HCT116 (cell line): ENCODE data around the gene GBE1. TPM values are rescaled to one million over a fixed set of nuclear protein-coding genes. Genes with fewer than 3 reads are reported as not detected.

Source experiments
- ATAC-seq: fragments of 200-7000 bp; cut with Tn5 transposase; 2 replicates; pipeline ENCODE4 v1.9.1; 2020; ENCODE audit warnings: mild to moderate bottlenecking, moderate library complexity
- BruUV-seq: library from RNA; stranded (reverse); fragments of 400-500 nt; replicated peaks from 2 replicates; lab custom pipeline; 2021; lab: Mats Ljungman, UMichigan
- CTCF ChIA-PET: fragments of 300-600 bp; sonication (Branson Sonifier 250); formaldehyde crosslinking; loops from one replicate; lab custom pipeline; 2021; ENCODE audit warnings: antibody characterized with exemption; lab: Charles Lee
- POLR2A ChIA-PET: fragments of 300-600, 350-600 bp; sonication (Branson Sonifier 250); formaldehyde crosslinking; loops from one replicate; lab custom pipeline; 2021; ENCODE audit warnings: antibody characterized with exemption; lab: Charles Lee
- RAD21 ChIA-PET, 2 experiments: fragments of 300-600 bp; sonication (Branson Sonifier 250); formaldehyde crosslinking; loops; one replicate each; lab custom pipeline; 2023; ENCODE audit warnings: low total read pairs in 2 of 2; ENCODE audit not compliant: uncharacterized antibody in 2 of 2, unreplicated experiment in 2 of 2, low non-redundant PET in 1 of 2; lab: Charles Lee
- DNase-seq: peaks from one replicate; pipeline ENCODE4 v3.0.0-alpha.2; 2010; ENCODE audit warnings: low read depth, low spot score
- H2AFZ ChIP-seq: fragments of 200-600 bp; shearing (Covaris generic), sonication (generic); 2 replicates; pipeline ENCODE4 v1.6.1; 2017; ENCODE audit warnings: low read depth, mixed run types, mixed read lengths, antibody characterized with exemption, low read length; ENCODE audit not compliant: poor library complexity, severe bottlenecking
- H3K27ac ChIP-seq: 2 replicates; pipeline ENCODE4 v1.5.1; 2012; ENCODE audit warnings: low read depth, low read length
- H3K27me3 ChIP-seq: fragments of 200-600 bp; sonication (generic); 2 replicates; pipeline ENCODE4 v1.6.1; 2016; ENCODE audit warnings: mixed run types, low read length, mixed read lengths; ENCODE audit not compliant: insufficient read depth
- H3K36me3 ChIP-seq, 2 experiments: fragments of 200-500 bp in 1 of 2; fragments of 200-600 bp in 1 of 2; sonication (Bioruptor generic) in 1 of 2; sonication (generic) in 1 of 2; 2 replicates each; pipeline versions ENCODE4 v1.5.1 to v1.6.1; 2014 to 2016; ENCODE audit warnings: low read length in 2 of 2, inconsistent platforms in 1 of 2, mixed read lengths in 1 of 2, mixed run types in 1 of 2; ENCODE audit not compliant: insufficient read depth in 2 of 2, control insufficient read depth in 1 of 2
- H3K4me1 ChIP-seq, 2 experiments: fragments of 200-600 bp in 1 of 2; sonication (generic) in 1 of 2; 2 replicates each; pipeline versions ENCODE4 v1.5.1 to v1.6.1; 2012 to 2017; ENCODE audit warnings: low read length in 2 of 2, inconsistent platforms in 1 of 2, mild to moderate bottlenecking in 1 of 2, mixed read lengths in 1 of 2, mixed run types in 1 of 2, moderate library complexity in 1 of 2; ENCODE audit not compliant: insufficient read depth in 2 of 2, control insufficient read depth in 1 of 2
- H3K4me2 ChIP-seq: fragments of 200-600 bp; sonication (generic); 2 replicates; pipeline ENCODE4 v1.6.1; 2017; ENCODE audit warnings: mixed run types, low read length, mixed read lengths
- H3K4me3 ChIP-seq, 2 experiments: fragments of 200-600 bp in 1 of 2; sonication (generic) in 1 of 2; replicated peaks in 1 of 2; 2 replicates each; pipeline ENCODE4 v1.5.1; 2011 to 2016; ENCODE audit warnings: low read length in 2 of 2, control low read depth in 1 of 2, low read depth in 1 of 2, mild to moderate bottlenecking in 1 of 2, mixed read lengths in 1 of 2, mixed run types in 1 of 2
- H3K79me2 ChIP-seq: fragments of 200-600 bp; sonication (generic); 2 replicates; pipeline ENCODE4 v1.6.1; 2017; ENCODE audit warnings: mild to moderate bottlenecking, mixed run types, low read length, moderate library complexity, mixed read lengths; ENCODE audit not compliant: insufficient read depth
- H3K9ac ChIP-seq: fragments of 200-600 bp; sonication (generic); 2 replicates; pipeline ENCODE4 v1.6.1; 2016; ENCODE audit warnings: low read length, mixed read lengths
- H3K9me2 ChIP-seq: fragments of 200-600 bp; sonication (generic), shearing (Covaris generic); 2 replicates; pipeline ENCODE4 v1.6.1; 2017; ENCODE audit warnings: mixed run types, mild to moderate bottlenecking, moderate library complexity; ENCODE audit not compliant: insufficient read depth
- H3K9me3 ChIP-seq, 2 experiments: fragments of 200-500 bp in 1 of 2; fragments of 200-600 bp in 1 of 2; sonication (Bioruptor generic) in 1 of 2; sonication (generic) in 1 of 2; 2 replicates each; pipeline ENCODE4 v1.6.1; 2014 to 2017; ENCODE audit warnings: low read length in 2 of 2, mixed read lengths in 2 of 2, inconsistent platforms in 1 of 2, low read depth in 1 of 2, mild to moderate bottlenecking in 1 of 2, mixed run types in 1 of 2, moderate library complexity in 1 of 2; ENCODE audit not compliant: control insufficient read depth in 1 of 2, insufficient read depth in 1 of 2
- H4K20me1 ChIP-seq: fragments of 200-600 bp; sonication (generic), shearing (Covaris generic); 2 replicates; pipeline ENCODE4 v1.6.1; 2017; ENCODE audit warnings: mixed run types, mild to moderate bottlenecking, moderate library complexity; ENCODE audit not compliant: insufficient read depth
- EGR1 ChIP-seq: IDR thresholded peaks from 2 replicates; pipeline ENCODE4 v1.6.1; 2012; ENCODE audit warnings: low read depth
- EZH2phosphoT487 ChIP-seq: fragments of 200-600 bp; IDR thresholded peaks from 2 replicates; pipeline ENCODE4 v1.6.1; 2018; ENCODE audit warnings: antibody characterized with exemption, borderline replicate concordance
- FOSL1 ChIP-seq: IDR thresholded peaks from 2 replicates; pipeline ENCODE4 v1.6.1; 2012; ENCODE audit warnings: low read depth
- RAD21 ChIP-seq: IDR thresholded peaks from 2 replicates; pipeline ENCODE4 v1.6.1; 2012; ENCODE audit warnings: low read depth, mild to moderate bottlenecking
- SIN3A ChIP-seq: IDR thresholded peaks from 2 replicates; pipeline ENCODE4 v1.6.1; 2012; ENCODE audit warnings: low read depth
- SP1 ChIP-seq: IDR thresholded peaks from 2 replicates; pipeline ENCODE4 v1.6.1; 2012; ENCODE audit warnings: low read depth
- TCF7L2 ChIP-seq: IDR thresholded peaks from 2 replicates; pipeline ENCODE4 v1.7.0; 2011; ENCODE audit warnings: borderline replicate concordance, inconsistent platforms; ENCODE audit not compliant: insufficient read depth, insufficient read length; ENCODE audit errors: extremely low read depth
- ZNF274 ChIP-seq: fragments of 200-500 bp; sonication (Bioruptor generic); IDR thresholded peaks from 2 replicates; pipeline ENCODE4 v1.6.1; 2014; ENCODE audit warnings: mild to moderate bottlenecking, low read depth, low read length, inconsistent platforms
- intact Hi-C: fragments of 100-400 bp; cut with micrococcal nuclease; formaldehyde crosslinking; loops from 2 replicates; pipeline ENCODE4 v1.10.0; 2022
- total RNA-seq: library from RNA; stranded (reverse); gene quantifications from one replicate; pipeline ENCODE4 v1.2.1, GENCODE V29; 2021; ENCODE audit not compliant: unreplicated experiment

The GBE1 gene
- total RNA-seq, 1 experiment from 2014 or later = 27.7 TPM

DNA sequence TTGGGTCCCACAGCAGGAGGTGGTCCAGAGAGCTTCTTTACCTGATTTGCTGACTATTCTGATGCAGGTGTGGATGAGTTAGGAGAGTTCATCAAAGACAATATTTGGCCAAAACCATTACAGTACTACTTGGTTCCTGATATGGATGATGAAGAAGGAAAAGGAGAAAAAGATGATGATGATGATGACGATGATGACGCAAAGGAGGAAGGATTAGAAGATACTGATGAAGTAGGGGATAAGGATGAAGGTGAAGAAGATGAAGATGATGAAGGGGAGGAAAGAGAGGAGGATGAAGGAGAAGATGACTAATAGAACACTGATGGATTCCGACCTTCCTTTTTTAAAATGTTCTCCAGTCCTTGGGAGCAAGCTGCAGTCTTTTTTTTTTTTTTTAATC lies 148.7 kb downstream of the GBE1 start:
- Histone ChIP-seq H3K79me2 (no peaks in the 10 kb centered on the region), H3K9me3 (no peaks in the 10 kb centered on the region), H3K9me2 (no peaks in the 10 kb centered on the region), H3K4me1 (no peaks in the 10 kb centered on the region), H3K4me3 (no peak overlapping the region), H3K27ac (no peak overlapping the region), H3K9ac (no peak overlapping the region), H3K36me3 (no peaks in the 10 kb centered on the region), H3K27me3 (no peaks in the 10 kb centered on the region), H2AFZ (no peak overlapping the region), H3K4me2 (no peak overlapping the region), H4K20me1 (no peaks in the 10 kb centered on the region)
- ChIA-PET RAD21 (no interaction called here), CTCF (no interaction called here), POLR2A (no interaction called here)
- DNase-seq (no peak), ATAC-seq (no peak)
- intact Hi-C loops = no loop called here
- TF ChIP-seq EZH2phosphoT487 = no peak
- no peak for TF ChIP-seq FOSL1
- no peak for TF ChIP-seq TCF7L2
- no peak for TF ChIP-seq SIN3A
- BruUV-seq = no TSS peak

DNA sequence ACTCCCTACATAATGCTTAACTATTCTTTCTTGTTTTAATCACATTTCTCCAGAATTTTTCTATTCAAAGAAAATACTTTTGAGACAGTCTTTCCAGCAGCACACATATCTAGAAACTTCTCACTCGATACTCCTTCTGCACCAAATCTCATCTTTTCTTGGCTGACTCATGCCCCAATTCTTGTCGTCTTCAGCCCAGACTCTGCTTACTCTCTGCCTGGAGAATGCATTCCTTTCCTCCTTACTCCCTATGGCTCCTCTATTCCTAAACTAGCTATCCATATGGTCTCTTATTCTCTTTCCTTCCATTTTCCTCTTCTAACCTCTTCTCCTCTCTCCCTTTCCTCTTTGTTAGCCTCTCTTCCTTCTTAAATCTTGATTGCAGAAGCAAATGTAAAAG lies 158.7 kb downstream of the GBE1 start:
- Histone ChIP-seq H3K4me2 (no peak overlapping the region), H3K4me1 (no peaks in the 10 kb centered on the region), H3K27ac (no peak overlapping the region), H3K4me3 (no peak overlapping the region), H2AFZ (no peak overlapping the region), H3K79me2 (no peaks in the 10 kb centered on the region), H3K27me3 (no peaks in the 10 kb centered on the region), H3K36me3 (no peaks in the 10 kb centered on the region), H3K9me3 (no peaks in the 10 kb centered on the region), H3K9me2 (no peaks in the 10 kb centered on the region), H3K9ac (no peak overlapping the region), H4K20me1 (no peaks in the 10 kb centered on the region; the same call in 1 of the 2 replicates)
- ChIA-PET RAD21 (no interaction called here), POLR2A (no interaction called here), CTCF (no interaction called here)
- ATAC-seq (no peak), DNase-seq (no peak)
- BruUV-seq = no TSS peak
- intact Hi-C loops = no loop called here
- TF ChIP-seq RAD21 = no peak
- no peak for TF ChIP-seq EGR1
- no peak for TF ChIP-seq ZNF274
- TF ChIP-seq SP1 = no peak
